Upper lobe of right lung (tissue), 1 donor: ENCODE data around the gene HSD17B8. TPM values are rescaled to one million over a fixed set of nuclear protein-coding genes. Genes with fewer than 3 reads are reported as not detected.

Source experiments
- ATAC-seq: fragments of 200-7000 bp; cut with Tn5 transposase; one replicate; pipeline ENCODE4 v1.9.1; 2020; ENCODE audit warnings: mild to moderate bottlenecking, moderate library complexity
- DNase-seq: peaks from one replicate; pipeline ENCODE4 v3.0.0-alpha.2; 2020
- H3K27ac ChIP-seq: fragments of 200-600 bp; one replicate; pipeline ENCODE4 v1.8.0; 2022
- H3K27me3 ChIP-seq: fragments of 200-600 bp; one replicate; pipeline ENCODE4 v1.8.0; 2022; ENCODE audit warnings: mild to moderate bottlenecking
- H3K36me3 ChIP-seq: fragments of 200-600 bp; one replicate; pipeline ENCODE4 v1.8.0; 2022
- H3K4me1 ChIP-seq: fragments of 200-600 bp; one replicate; pipeline ENCODE4 v1.8.0; 2022
- H3K4me3 ChIP-seq: fragments of 200-600 bp; one replicate; pipeline ENCODE4 v1.8.0; 2022; ENCODE audit warnings: mild to moderate bottlenecking
- H3K9me3 ChIP-seq: fragments of 200-600 bp; one replicate; pipeline ENCODE4 v1.8.0; 2022
- CTCF ChIP-seq: fragments of 200-600 bp; IDR thresholded peaks from one replicate; pipeline ENCODE4 v1.8.0; 2022; ENCODE audit warnings: antibody characterized with exemption
- intact Hi-C: fragments of 100-400 bp; cut with DNase I; formaldehyde crosslinking; loops from one replicate; pipeline ENCODE4 v1.11.0; 2022
- total RNA-seq: library from RNA; stranded (reverse); fragmentation: NEBNext Ultra II Directional; extraction: Animal tissue kit (Norgen Biotek cat#: 25700); gene quantifications from one replicate; pipeline ENCODE4 v1.2.1, GENCODE V29; 2021
- donor health status: DM: no; HTN: yes; CAD: no; lungs with severe emphysema.

The HSD17B8 gene
- total RNA-seq, 1 donor from 2014 or later, result 14.7 TPM

- peaks cover 22% of the 10 kb centered on the region for H3K36me3 ChIP-seq
- no peaks in the 10 kb centered on the region for H3K27me3 ChIP-seq
- peak overlapping the region; percentile 59 for H3K4me3 ChIP-seq
- peak; percentile 39 for TF ChIP-seq CTCF
- peak; percentile 96 for ATAC-seq
- intact Hi-C loops, result loop anchor here (10.0 kb wide), 3 partner anchors 84 to 234 kb away; no protein-coding TSS in a partner anchor
- peaks cover 21% of the 10 kb centered on the region for H3K4me1 ChIP-seq
- DNase-seq, result peak; percentile 98
- no peaks in the 10 kb centered on the region for H3K9me3 ChIP-seq
- H3K27ac ChIP-seq, result peak overlapping the region; percentile 95
These were observed 44.7 kb downstream of the HSD17B8 start for GRCh38 chr6:33248932-33249731.

- intact Hi-C loops, result loop anchor here (10.0 kb wide), 3 partner anchors 85 to 235 kb away; no protein-coding TSS in a partner anchor
These were observed 45.5 kb downstream of the HSD17B8 start for GRCh38 chr6:33249732-33250630.

GRCh38 chr6:33250731-33251130, 46.3 kb downstream of the HSD17B8 start:
- Histone ChIP-seq H3K36me3 (peaks cover 28% of the 10 kb centered on the region), H3K4me3 (no peak overlapping the region), H3K27ac (no peak overlapping the region), H3K9me3 (no peaks in the 10 kb centered on the region), H3K27me3 (no peaks in the 10 kb centered on the region), H3K4me1 (peaks cover 21% of the 10 kb centered on the region)
- ATAC-seq (no peak), DNase-seq (no peak)
- TF ChIP-seq CTCF, result no peak
- intact Hi-C loops, result no loop called here

More at GRCh38 chr6:33249732-33250630, 45.5 kb downstream of the HSD17B8 start:
- DNase-seq (no peak), ATAC-seq (no peak)
- Histone ChIP-seq H3K27me3 (no peaks in the 10 kb centered on the region), H3K36me3 (peaks cover 28% of the 10 kb centered on the region), H3K9me3 (no peaks in the 10 kb centered on the region), H3K27ac (peak overlapping the region; percentile 95), H3K4me1 (peaks cover 21% of the 10 kb centered on the region), H3K4me3 (peak overlapping the region; percentile 59)
- TF ChIP-seq CTCF, result no peak

GRCh38 chr6:33251395-33252012, 47.0 kb downstream of the HSD17B8 start:
- H3K9me3 ChIP-seq, result no peaks in the 10 kb centered on the region
- no peaks in the 10 kb centered on the region for H3K27me3 ChIP-seq
- DNase-seq (no peak), ATAC-seq (no peak)
- H3K4me1 ChIP-seq, result peaks cover 21% of the 10 kb centered on the region
- H3K27ac ChIP-seq, result no peak overlapping the region
- no peak overlapping the region for H3K4me3 ChIP-seq
- peaks cover 28% of the 10 kb centered on the region for H3K36me3 ChIP-seq
- intact Hi-C loops, result no loop called here
- TF ChIP-seq CTCF, result no peak

GRCh38 chr6:33252759-33253158, 48.3 kb downstream of the HSD17B8 start:
- no peak for ATAC-seq
- no peak for TF ChIP-seq CTCF

More at GRCh38 chr6:33252759-33253158, 48.3 kb downstream of the HSD17B8 start:
- intact Hi-C loops, result no loop called here
- Histone ChIP-seq H3K27ac (no peak overlapping the region), H3K36me3 (peaks cover 35% of the 10 kb centered on the region), H3K4me3 (no peak overlapping the region), H3K27me3 (no peaks in the 10 kb centered on the region), H3K4me1 (peaks cover 20% of the 10 kb centered on the region), H3K9me3 (no peaks in the 10 kb centered on the region)
- DNase-seq, result no peak
